GM11168 (cell line): ENCODE data around the gene PLEKHG4.

Experiments used
- in situ Hi-C: fragments of 300-500 bp; cut with MboI; formaldehyde crosslinking; loops from one replicate; pipeline ENCODE4 v1.12.0; 2022; ENCODE audit warnings: low sequenced_read_pairs; ENCODE audit not compliant: unreplicated experiment

Gene PLEKHG4

DNA sequence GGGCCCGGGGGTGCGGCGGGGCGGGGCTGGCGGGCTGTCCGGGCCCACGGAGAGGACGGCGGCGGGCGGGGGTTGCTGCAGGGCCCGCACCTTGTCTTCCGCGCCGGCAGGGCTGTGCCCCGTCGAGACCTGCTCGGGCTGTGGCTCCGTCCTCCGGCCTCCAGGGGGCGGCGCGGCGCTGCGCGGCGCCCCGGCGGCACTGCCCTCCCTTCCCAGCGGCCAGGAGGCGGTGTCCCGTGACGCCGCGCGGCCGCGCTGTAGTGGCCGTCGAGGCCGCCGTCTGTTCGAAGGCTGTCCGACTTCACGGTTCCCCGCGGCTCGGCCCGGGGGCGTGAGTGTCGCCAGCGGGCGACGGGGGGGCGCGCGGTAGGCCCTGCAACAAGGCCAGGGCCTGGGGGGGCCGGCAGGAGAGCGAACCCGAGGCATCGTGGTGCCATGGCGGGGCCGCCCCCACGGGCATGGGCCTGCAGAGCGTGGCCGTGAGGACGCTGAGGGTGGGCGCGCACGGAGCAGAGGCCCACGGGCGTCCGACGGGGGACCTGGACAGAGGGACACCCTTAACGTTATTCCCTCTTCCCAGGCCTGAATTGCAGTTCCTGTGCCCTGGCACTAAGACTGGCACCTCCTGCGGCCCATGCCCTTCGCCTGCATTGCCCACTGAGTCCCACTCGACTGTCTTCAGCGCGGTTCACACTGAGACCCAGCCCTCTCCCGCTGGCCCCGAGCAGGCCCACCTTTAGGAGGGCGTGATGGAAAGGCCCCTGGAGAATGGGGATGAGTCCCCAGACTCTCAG lies at the start of gene PLEKHG4:
PLEKHG4 (plus strand) TSS at position 237 of the 794 bp plus-strand sequence; CDS start at position 750, 513 bp downstream.
- in situ Hi-C loops, result no loop called here

- in situ Hi-C loops, result no loop called here
Measured at GRCh38 chr16:67229906-67230808, 49.2 kb upstream of the PLEKHG4 start.

DNA sequence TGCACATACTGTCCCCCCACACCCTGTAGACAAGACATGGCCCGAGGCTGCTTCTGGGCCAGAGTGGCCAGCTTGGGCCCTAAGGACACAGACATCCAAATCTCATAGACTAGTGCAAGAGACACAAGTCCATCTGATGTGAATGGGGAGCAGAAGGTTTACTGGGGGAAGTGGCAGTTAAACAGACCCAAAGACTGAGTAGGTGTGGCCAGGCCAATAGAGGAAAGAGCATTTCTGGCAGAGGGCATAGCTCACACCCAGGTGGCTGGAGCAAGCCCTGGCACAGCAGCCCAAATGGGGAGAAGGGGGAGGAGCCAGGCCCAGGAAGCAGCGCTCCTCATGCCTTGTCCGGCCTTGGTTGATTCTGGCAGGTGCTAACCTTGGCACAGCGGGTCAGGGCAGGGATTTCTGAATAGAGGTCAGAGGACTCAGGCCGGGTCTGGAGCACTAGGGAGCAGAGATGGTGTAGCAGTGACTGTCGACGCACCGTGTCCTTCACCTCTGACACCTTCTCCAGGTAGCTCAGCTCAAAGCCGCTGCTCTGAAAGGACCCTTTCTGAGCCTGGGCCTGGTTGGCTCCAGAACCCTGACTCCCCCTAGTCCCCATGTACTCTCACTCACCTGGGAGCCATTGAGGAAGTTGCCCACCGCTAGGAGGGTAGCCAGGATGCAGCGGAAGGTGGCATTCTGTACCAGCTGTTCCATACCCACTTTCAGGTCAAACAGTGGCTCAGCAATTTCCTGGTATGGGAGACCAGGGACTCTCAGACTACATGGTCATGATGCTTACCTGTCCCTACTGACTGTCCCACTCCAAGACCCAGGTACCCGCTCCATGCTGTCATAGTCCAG lies 48.3 kb upstream of the PLEKHG4 start:
- in situ Hi-C loops, result no loop called here

DNA sequence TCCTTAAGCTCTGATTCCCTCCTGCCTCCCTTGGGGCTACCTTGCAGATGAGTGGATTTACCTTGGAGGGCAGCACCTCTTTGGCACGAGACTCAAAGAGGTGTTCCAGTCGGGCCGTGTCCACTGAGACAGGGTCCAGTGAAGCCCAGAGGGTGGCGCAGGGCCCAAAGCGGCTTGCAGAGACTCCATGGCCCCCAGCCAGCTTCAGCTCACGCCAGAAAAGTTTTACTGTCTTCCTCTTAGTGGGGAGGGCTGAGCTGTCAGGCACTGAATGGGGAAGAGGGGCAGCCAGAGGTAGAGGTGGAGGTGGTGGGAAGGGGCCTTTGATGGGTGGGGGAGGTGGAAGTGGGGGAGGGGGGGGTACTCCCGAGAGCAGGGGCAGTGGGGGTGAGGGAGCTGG lies 45.7 kb upstream of the PLEKHG4 start:
- in situ Hi-C loops, result no loop called here

- in situ Hi-C loops, result no loop called here
Measured at GRCh38 chr16:67234180-67234597, 45.1 kb upstream of the PLEKHG4 start.

DNA sequence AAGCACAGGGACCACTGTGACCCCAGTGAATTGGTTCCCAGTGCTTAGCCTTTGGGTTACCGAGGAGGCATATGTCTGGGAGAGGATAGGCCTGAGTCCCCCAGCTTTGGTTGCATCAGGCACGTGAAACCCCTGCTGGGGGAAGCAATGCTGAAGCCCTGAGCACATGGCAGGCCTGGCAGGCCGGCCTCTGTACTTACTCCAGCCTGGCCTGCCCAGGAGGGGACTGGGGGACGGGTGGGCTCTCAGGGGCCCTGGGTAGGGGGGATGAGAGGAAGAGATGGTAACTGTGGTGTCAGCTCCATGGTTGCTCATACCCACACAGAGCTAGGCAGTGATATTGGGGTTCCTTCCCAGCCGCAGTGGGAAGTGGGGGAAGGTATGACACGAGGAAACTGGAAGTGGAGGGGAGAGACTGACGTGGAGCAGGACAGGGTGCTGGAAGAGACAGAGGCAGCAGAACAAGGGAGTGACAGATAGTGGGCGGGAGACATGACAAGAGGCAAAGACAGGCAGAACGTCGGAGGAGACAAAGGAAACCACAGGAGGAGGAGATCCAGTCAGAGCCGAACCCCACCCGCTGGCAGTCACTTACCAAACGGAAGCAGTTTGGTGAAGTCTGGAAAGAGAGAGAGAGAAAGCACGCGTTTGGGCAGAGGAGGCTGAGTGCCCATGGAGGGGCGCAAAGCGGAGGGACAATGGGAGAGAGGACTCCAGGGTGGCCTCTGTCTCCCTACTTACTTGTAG lies 43.3 kb upstream of the PLEKHG4 start:
- in situ Hi-C loops, result no loop called here

- in situ Hi-C loops, result no loop called here
Measured at GRCh38 chr16:67236563-67237395, 42.6 kb upstream of the PLEKHG4 start.

GRCh38 chr16:67237396-67238277 lies 41.7 kb upstream of the PLEKHG4 start:
- in situ Hi-C loops, result no loop called here

DNA sequence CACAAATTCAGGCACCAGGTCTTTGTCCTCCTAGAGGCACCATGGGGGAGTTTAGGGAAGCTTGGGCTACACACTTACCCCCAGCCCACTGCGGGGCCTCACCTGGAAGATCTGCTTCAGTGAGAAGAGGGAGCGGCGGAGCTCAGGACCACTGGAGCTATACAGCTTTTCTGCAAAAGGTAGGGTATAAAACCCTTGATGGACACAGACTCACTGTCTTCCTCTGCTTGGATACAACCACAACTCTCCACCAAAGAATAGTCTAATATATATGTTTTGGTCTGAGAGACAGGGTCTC lies 41.1 kb upstream of the PLEKHG4 start:
- in situ Hi-C loops, result no loop called here

- in situ Hi-C loops, result no loop called here
Measured at GRCh38 chr16:67238806-67239470, 40.4 kb upstream of the PLEKHG4 start.

GRCh38 chr16:67240506-67240905 lies 38.8 kb upstream of the PLEKHG4 start:
- in situ Hi-C loops, result no loop called here

GRCh38 chr16:67241008-67241900 lies 38.1 kb upstream of the PLEKHG4 start:
- in situ Hi-C loops, result no loop called here

DNA sequence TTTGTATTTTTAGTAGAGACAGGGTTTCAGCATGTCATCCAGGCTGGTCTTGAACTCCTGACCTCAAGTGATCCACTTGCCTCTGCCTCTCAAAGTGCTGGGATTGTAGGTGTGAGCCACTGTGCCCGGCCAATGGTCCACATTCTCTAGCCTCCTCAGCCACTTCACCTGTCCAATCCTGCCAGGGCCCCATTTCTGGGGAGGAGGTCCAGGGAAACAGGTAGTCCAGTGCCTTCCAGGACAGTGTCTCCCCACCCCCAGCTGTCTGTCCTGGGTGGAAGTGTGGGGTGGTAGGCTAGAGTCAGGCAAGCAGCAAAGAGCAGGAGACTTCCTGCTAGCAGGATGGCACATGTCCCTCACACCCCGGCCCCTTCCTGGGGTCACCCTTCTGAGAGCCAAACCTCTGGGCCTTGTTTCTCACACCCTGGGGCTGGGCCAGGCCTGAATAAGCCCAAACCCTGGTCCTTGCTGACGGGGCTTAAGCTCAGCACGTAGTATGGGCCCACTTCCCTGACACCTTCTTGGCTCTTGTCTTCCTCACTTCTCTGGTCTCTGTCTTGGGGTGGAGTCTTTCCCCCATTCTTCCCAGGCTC lies 37.1 kb upstream of the PLEKHG4 start:
- in situ Hi-C loops, result no loop called here

- in situ Hi-C loops, result no loop called here
Measured at GRCh38 chr16:67243481-67243880, 35.9 kb upstream of the PLEKHG4 start.

GRCh38 chr16:67244387-67245185 lies 34.7 kb upstream of the PLEKHG4 start:
- in situ Hi-C loops, result no loop called here
